HG03135 (cell line): ENCODE results near the gene GPC6.

Experiments used
- ATAC-seq: cut with Tn5 transposase; IDR thresholded peaks from one replicate; pipeline ENCODE4 v1.9.1; 2021; ENCODE audit warnings: mild to moderate bottlenecking, moderate library complexity; ENCODE audit not compliant: unreplicated experiment

GPC6 gene

GRCh38 chr13:93496985-93497673 is 270.5 kb downstream of the GPC6 start:
- no peak for ATAC-seq

GRCh38 chr13:93499991-93500390 is 273.4 kb downstream of the GPC6 start:
- ATAC-seq, result no peak

DNA sequence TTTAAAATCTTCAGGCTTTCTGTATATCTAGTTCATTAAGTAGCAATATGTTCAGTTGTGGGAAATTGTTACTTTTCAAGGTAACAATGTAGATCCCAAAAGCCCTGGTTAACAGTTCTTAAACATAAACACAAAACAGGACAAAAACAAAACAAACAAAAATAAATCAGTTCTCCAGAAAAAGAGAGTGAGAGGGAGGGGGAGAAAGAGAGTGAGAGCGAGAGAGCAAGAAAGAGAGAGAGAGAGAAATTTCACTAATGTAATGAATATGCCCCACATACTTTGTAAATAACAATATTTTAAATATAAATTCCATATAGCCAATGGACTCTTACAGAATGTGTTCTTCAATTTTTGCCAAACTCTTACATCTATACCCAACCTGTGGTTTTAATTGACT is 275.5 kb downstream of the GPC6 start:
- ATAC-seq, result no peak

- no peak for ATAC-seq
These were observed 276.5 kb downstream of the GPC6 start for GRCh38 chr13:93502987-93503615.

GRCh38 chr13:93505104-93505952 is 278.7 kb downstream of the GPC6 start:
- ATAC-seq, result no peak

- no peak for ATAC-seq
These were observed 284.4 kb downstream of the GPC6 start for GRCh38 chr13:93511011-93511410.

GRCh38 chr13:93515267-93515666 is 288.7 kb downstream of the GPC6 start:
- no peak for ATAC-seq

- no peak for ATAC-seq
These were observed 291.1 kb downstream of the GPC6 start for GRCh38 chr13:93517658-93518057.

DNA sequence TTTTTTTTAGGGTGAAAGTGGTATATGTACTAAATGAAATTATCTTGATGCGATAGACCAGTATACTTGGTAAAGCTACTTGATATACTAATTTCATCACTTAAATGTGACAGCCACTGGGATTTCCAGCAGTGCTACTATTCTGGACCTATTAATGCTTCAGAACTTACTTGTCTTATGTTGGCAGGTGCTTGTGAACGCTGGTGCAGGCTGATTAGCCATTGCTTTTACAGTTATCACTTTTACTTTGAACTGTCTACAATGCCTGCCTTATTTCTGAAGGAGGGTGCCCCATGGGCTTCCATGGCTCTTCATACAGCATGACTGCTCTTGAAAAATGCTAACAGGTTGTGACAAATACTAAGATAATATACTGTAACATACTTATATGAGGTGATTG is 294.7 kb downstream of the GPC6 start:
- no peak for ATAC-seq

DNA sequence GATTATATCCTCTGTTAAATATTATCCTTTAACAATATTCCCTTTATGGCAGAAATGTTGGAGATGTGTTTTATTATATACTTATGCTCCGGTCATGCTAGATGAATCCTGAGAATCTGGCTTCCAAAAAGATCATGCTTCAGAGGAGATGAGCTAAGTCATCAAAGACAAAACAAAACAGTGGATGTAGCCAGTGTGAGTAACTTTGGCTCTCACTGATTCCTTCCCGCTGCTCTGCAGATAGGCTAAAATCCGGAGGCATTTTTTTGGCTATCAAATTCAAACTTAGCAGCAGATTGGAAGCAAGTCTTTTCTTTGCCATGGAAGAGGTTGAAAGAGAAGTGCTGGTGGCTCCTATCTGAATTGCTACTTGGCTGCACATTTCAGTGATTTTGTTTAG is 295.9 kb downstream of the GPC6 start:
- ATAC-seq, result no peak

GRCh38 chr13:93525087-93525486 is 298.5 kb downstream of the GPC6 start:
- ATAC-seq, result no peak

GRCh38 chr13:93527748-93528297 is 301.2 kb downstream of the GPC6 start:
- ATAC-seq, result no peak

DNA sequence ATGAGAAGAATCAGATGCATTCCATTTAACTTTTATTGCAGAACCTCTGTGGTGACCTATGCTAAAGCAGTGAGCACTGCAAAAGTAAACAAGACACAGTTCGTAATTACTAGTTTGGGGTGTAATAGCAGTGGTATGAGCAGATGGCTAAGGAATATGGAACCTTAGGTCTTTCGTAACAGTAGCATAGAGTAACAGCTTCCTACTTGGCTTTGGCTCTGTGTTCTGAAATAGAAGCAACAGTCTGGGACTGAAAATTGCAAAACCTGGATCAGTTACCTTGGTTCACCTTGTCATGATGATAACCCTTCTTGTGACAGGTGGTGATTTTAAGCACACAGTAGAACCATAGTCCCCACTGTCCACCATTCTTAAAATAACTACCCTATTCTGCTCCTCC is 303.4 kb downstream of the GPC6 start:
- ATAC-seq, result no peak

- no peak for ATAC-seq
These were observed 307.6 kb downstream of the GPC6 start for GRCh38 chr13:93534181-93534700.

GRCh38 chr13:93535251-93535650 is 308.6 kb downstream of the GPC6 start:
- ATAC-seq, result no peak

DNA sequence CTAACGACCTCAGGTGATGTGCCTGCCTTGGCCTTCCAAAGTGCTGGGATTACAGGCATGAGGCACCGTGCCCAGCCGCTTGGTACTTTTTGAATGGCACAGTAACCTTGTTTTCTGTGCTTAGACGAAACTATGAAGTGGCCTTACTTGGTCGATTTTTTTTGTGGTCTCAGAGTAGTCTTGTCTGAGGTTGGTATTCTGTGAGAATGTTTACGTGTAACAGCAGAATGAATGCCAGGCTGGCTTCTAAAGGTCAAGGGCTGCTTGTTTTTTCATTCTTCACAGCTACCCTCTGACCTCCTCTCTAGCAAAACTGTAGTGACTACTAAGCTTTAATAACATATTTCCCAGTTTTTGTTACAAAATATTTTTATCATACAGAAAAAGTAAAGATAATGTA is 313.3 kb downstream of the GPC6 start:
- no peak for ATAC-seq

GRCh38 chr13:93547886-93548285 is 321.3 kb downstream of the GPC6 start:
- no peak for ATAC-seq

DNA sequence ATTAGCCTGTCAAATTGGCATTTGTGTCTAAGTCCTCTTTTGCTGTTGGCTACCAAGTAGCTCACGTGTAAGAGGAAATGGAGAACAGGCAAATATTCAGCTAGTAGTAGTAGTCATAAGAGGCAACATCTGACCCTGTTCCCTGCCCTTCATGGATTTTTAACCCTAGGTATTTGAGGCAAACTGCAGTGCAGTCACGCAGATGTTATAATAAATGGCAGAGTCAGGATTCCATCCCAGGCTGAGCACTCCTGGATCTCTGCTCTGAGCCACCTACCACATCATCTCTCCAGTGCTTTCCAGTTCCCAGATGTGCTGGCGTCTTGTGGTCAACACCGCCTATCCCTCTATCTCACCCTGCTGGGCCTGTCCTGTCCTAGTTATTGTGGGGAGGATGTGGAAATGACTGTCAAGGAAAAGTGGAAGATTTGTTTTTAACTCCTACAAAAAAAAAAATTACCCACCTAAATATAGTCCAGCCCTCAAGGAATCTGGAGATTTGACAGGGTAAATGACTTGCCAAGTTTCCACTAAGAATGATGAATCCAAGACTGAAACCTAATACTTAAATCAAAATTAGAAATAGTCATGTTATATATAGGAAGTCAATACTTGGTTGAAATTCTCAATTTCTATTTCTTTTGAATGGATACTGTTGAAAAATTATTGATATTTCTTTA is 322.9 kb downstream of the GPC6 start:
- ATAC-seq, result no peak

DNA sequence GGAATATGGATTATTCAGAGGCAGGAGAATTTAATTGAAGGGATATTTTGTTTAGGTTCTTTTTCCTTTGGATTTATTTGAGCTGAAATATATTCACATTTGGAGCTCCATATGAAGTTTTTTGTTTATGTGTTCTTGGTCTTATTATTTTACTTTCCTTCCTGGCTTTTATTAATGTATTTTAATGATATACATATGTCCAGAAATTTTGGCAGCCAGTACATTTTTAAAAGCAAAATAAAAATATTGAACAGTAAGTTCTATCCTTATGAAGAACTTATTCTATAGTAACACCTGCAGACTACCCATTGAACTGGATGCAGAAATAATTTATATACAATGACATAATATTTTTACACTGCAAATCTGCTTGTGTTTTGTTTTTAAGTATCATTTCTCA is 323.6 kb downstream of the GPC6 start:
- ATAC-seq, result no peak

GRCh38 chr13:93552596-93552995 is 326.0 kb downstream of the GPC6 start:
- no peak for ATAC-seq

- ATAC-seq, result no peak
These were observed 327.9 kb downstream of the GPC6 start for GRCh38 chr13:93554514-93554913.
